GM10266 (cell line): Measurements from ENCODE around the gene MYEOV.

ENCODE experiments used
- DNase-seq: peaks from one replicate; pipeline ENCODE4 v3.0.0; 2012; ENCODE audit errors: extremely low spot score
- CTCF ChIP-seq: IDR thresholded peaks from 2 replicates; pipeline ENCODE4 v1.5.1; 2012; ENCODE audit warnings: mild to moderate bottlenecking, low read depth; ENCODE audit not compliant: control insufficient read depth, insufficient read depth; ENCODE audit errors: missing control alignments

Gene MYEOV

GRCh38 chr11:69287968-69288882 is 5.7 kb upstream of the MYEOV start:
- TF ChIP-seq CTCF: no peak
- DNase-seq: no peak

GRCh38 chr11:69288883-69289242 is 5.1 kb upstream of the MYEOV start:
- no peak for DNase-seq
- TF ChIP-seq CTCF: no peak

DNA sequence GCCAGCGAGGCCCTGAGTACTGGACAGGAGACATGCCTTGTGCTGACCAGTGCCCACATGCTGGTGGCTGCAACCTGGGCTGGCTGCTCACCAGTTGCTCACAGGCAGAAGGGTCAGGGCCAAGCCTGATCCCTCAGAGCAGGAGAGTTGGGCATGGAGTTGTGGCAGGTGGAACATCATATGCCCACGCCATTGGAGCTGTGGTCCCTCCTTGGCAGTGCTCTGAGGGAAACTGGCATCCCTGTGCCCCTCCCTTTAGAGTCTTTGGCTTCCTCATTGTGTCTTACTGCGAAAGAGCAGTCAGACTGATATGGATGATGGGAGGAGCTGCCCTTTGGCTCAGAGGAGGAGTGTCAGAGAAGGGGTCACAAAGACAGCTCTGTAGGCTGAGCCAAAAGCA is 3.1 kb upstream of the MYEOV start:
- TF ChIP-seq CTCF: no peak
- DNase-seq: no peak

GRCh38 chr11:69291459-69292110 is 2.4 kb upstream of the MYEOV start:
- no peak for TF ChIP-seq CTCF
- DNase-seq: no peak

GRCh38 chr11:69292221-69292648 is 1.7 kb upstream of the MYEOV start:
- peak; percentile 56 for DNase-seq

GRCh38 chr11:69293087-69293486 is 868 bp upstream of the MYEOV start:
- DNase-seq: no peak
- no peak for TF ChIP-seq CTCF

More at GRCh38 chr11:69292221-69292648, 1.7 kb upstream of the MYEOV start:
- TF ChIP-seq CTCF: peak; percentile 75
